Adrenal gland (tissue), 5 donors: ENCODE results near the gene ABHD4.

Experiments used
- CTCF ChIP-seq, 6 experiments: fragments of 450-650 bp in 4 of 6; fragments of 200-600 bp in 2 of 6; sonication (generic) in 1 of 6; IDR thresholded peaks; 1 replicate in 5 of 6; 2 replicates in 1 of 6; pipeline versions ENCODE4 v1.5.1 to v1.8.0; 2016 to 2021; ENCODE audit warnings: antibody characterized with exemption in 6 of 6, mild to moderate bottlenecking in 2 of 6, moderate library complexity in 1 of 6
- POLR2A ChIP-seq, 2 donors: fragments of 450-650 bp; IDR thresholded peaks; one replicate each; pipeline ENCODE4 v1.6.1; 2017; ENCODE audit warnings: antibody characterized with exemption in 2 of 2, mild to moderate bottlenecking in 2 of 2, moderate library complexity in 1 of 2
- donor health status: DM: no; HTN: no; CAD: no.

DNA sequence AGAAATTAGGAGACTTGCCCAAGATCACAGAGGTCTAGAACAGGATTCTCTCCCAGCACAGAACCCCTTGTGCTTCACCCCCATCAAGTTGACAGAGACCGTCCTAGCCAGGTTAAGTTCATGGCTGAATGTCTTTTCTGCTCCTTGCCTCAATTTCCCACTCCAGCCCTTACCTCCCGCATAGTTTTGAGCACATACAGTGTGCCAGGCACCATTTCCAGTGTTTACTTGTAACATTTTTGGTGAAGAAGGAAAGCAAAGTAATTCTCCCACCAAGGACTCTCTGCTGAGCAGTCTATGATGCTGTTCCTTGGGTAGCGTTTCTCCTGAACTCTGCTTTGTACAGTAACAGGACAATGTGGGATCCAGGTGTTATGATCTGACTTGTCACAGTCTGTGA is 1.2 kb downstream of the ABHD4 start:
- no peak for TF ChIP-seq POLR2A (IDR thresholded peaks at IDR 0.05)
- TF ChIP-seq CTCF (IDR thresholded peaks at IDR 0.05): no peak
